ENCODE results near the gene THSD4. TPM values are rescaled to one million over a fixed set of nuclear protein-coding genes. Genes with fewer than 3 reads are reported as not detected.

The THSD4 gene
- total RNA-seq, 4 donors from 2014 or later = 39.4 to 232 (median 127) TPM

DNA sequence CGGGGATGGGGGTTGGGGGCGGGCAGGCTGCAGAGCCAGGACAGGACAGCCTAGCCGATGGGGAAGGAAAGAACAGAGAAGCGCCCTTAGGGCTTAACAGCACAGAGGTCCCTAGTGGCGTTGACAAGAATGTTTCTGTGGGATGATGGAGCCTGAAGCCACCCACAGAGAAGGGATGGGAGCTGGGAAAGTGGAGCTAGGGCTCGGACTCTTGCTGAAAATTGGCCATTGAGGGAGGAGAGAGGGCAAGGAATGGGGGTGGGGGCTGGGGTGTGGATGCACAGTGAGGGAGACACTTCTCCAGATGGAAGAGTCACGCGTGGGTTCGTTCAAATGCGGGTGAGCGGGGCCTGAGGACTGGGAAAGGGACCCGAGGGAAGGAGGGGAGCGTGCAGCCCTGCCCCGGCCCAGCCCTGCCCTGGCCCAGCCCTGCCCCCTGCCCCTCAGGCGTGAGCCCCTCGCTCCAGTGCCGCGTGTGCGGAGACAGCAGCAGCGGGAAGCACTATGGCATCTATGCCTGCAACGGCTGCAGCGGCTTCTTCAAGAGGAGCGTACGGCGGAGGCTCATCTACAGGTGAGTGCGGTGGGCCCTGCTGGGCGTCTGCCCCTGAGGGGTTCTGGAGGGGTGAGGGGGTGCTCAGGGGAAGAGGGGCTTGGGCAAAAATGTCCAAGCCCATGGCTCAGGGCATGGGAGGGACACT lies 695.9 kb downstream of the THSD4 start:
- no peaks in the 10 kb centered on the region for H3K4me1 ChIP-seq
- no peak for TF ChIP-seq POLR2A (IDR thresholded peaks at IDR 0.05)
- TF ChIP-seq, protein P1, sequence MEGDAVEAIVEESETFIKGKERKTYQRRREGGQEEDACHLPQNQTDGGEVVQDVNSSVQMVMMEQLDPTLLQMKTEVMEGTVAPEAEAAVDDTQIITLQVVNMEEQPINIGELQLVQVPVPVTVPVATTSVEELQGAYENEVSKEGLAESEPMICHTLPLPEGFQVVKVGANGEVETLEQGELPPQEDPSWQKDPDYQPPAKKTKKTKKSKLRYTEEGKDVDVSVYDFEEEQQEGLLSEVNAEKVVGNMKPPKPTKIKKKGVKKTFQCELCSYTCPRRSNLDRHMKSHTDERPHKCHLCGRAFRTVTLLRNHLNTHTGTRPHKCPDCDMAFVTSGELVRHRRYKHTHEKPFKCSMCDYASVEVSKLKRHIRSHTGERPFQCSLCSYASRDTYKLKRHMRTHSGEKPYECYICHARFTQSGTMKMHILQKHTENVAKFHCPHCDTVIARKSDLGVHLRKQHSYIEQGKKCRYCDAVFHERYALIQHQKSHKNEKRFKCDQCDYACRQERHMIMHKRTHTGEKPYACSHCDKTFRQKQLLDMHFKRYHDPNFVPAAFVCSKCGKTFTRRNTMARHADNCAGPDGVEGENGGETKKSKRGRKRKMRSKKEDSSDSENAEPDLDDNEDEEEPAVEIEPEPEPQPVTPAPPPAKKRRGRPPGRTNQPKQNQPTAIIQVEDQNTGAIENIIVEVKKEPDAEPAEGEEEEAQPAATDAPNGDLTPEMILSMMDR (IDR thresholded peaks at IDR 0.05) = no peak
- no peaks in the 10 kb centered on the region for H3K9me3 ChIP-seq
- intact Hi-C loops (cut with DNase I) = no loop called here
- no peaks in the 10 kb centered on the region for H3K36me3 ChIP-seq
- H3K27me3 ChIP-seq = no peaks in the 10 kb centered on the region
- no peak for DNase-seq
- 78 to 79% methylated on average over 10 to 11 of the region's 27 CpGs for WGBS, 2 donors
- no peak overlapping the region for H3K27ac ChIP-seq
- no peak overlapping the region for H3K4me3 ChIP-seq

GRCh38 chr15:71811752-71812735 lies 696.8 kb downstream of the THSD4 start:
- H3K4me1 ChIP-seq = no peaks in the 10 kb centered on the region
- H3K27me3 ChIP-seq = no peaks in the 10 kb centered on the region
- no peak overlapping the region for H3K27ac ChIP-seq
- 82 to 84% methylated on average over 3 to 7 of the region's 38 CpGs for WGBS, 2 donors
- no peaks in the 10 kb centered on the region for H3K9me3 ChIP-seq
- no peak for DNase-seq
- intact Hi-C loops (cut with DNase I) = no loop called here
- H3K4me3 ChIP-seq = no peak overlapping the region
- TF ChIP-seq, protein P1 (IDR thresholded peaks at IDR 0.05) = no peak
- no peak for TF ChIP-seq POLR2A (IDR thresholded peaks at IDR 0.05)
- H3K36me3 ChIP-seq = no peaks in the 10 kb centered on the region

DNA sequence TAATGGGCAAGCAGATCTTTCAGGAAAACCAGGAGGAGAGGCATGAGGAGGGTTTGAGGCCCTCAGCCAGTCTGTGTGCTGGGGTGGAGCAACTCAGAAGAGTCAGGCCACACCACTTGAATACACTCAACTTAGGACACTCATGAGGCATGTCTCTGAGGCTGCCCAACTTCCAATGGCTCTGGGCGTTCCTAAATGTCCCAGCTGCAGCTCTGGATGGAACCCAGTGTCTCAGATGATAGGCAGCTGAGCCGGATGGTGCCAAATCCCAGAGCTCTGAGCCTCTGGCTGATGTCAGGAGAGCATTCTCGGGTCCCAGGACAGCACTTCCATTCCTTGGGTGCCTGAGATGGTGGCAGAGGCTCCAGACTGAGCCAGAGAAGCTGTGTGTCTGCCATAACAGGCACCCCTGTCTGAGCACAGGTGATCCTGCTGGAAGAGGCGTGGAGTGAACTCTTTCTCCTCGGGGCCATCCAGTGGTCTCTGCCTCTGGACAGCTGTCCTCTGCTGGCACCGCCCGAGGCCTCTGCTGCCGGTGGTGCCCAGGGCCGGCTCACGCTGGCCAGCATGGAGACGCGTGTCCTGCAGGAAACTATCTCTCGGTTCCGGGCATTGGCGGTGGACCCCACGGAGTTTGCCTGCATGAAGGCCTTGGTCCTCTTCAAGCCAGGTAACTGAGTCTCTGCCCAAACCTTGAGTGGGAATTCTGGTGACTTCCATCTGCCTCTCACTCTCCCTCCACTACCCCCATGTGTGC lies 697.9 kb downstream of the THSD4 start:
- TF ChIP-seq, protein P1 (IDR thresholded peaks at IDR 0.05) = no peak
- no peak for TF ChIP-seq POLR2A (IDR thresholded peaks at IDR 0.05)
- H3K4me3 ChIP-seq = no peak overlapping the region
- no peaks in the 10 kb centered on the region for H3K27me3 ChIP-seq

DNA sequence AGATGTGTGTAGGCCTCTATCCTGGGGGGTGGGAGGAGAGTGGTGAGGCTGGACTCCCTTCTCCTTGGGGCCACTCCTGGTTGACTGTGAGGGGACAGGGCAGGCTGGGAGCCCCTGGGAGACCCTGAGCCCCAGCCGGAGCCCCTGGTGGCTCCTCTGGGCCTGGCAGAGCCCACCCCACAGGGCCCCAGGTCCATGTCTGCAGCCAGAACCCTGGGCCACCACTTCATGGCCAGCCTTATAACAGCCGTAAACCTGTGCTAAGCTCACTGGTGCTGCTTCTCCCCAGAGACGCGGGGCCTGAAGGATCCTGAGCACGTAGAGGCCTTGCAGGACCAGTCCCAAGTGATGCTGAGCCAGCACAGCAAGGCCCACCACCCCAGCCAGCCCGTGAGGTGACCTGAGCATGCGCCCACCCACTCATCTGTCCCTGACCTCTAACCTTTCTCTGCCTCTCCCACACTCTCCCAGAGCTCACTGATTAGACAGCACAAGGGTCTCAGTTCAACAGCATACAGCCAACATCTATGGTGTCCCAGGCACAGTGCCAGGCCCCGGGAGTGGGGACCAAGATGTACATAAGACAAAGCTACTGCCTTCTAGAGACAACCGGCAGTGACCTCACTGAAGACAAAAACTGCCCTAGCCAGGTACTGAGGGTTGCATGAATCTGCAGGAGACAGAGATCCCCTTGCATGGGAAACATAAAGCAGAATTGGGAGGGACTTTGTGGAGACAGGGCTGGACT lies 698.6 kb downstream of the THSD4 start:
- no peaks in the 10 kb centered on the region for H3K9me3 ChIP-seq

More for the DNA sequence above, 697.9 kb downstream of the THSD4 start:
- Histone ChIP-seq H3K4me1 (no peaks in the 10 kb centered on the region), H3K9me3 (no peaks in the 10 kb centered on the region), H3K27ac (no peak overlapping the region), H3K36me3 (no peaks in the 10 kb centered on the region)
- 65 to 67% methylated on average over 2 to 4 of the region's 16 CpGs for WGBS, 2 donors
- intact Hi-C loops (cut with DNase I) = no loop called here
- no peak for DNase-seq

More for the DNA sequence above, 698.6 kb downstream of the THSD4 start:
- no peak overlapping the region for H3K27ac ChIP-seq
- no peaks in the 10 kb centered on the region for H3K36me3 ChIP-seq
- intact Hi-C loops (cut with DNase I) = no loop called here
- WGBS, 2 donors = 65 to 91% methylated on average over 5 to 7 of the region's 9 CpGs
- no peak overlapping the region for H3K4me3 ChIP-seq
- TF ChIP-seq, protein P1 (IDR thresholded peaks at IDR 0.05) = no peak
- TF ChIP-seq POLR2A (IDR thresholded peaks at IDR 0.05) = no peak
- no peaks in the 10 kb centered on the region for H3K27me3 ChIP-seq
- DNase-seq = no peak
- no peaks in the 10 kb centered on the region for H3K4me1 ChIP-seq
